Measurements from ENCODE around the gene FBH1.
"Not testable (repeated sequence)": the region's sequence is repeated elsewhere in the genome, so short reads cannot be mapped to it uniquely, and the experiment has no call there.

FBH1 gene

DNA sequence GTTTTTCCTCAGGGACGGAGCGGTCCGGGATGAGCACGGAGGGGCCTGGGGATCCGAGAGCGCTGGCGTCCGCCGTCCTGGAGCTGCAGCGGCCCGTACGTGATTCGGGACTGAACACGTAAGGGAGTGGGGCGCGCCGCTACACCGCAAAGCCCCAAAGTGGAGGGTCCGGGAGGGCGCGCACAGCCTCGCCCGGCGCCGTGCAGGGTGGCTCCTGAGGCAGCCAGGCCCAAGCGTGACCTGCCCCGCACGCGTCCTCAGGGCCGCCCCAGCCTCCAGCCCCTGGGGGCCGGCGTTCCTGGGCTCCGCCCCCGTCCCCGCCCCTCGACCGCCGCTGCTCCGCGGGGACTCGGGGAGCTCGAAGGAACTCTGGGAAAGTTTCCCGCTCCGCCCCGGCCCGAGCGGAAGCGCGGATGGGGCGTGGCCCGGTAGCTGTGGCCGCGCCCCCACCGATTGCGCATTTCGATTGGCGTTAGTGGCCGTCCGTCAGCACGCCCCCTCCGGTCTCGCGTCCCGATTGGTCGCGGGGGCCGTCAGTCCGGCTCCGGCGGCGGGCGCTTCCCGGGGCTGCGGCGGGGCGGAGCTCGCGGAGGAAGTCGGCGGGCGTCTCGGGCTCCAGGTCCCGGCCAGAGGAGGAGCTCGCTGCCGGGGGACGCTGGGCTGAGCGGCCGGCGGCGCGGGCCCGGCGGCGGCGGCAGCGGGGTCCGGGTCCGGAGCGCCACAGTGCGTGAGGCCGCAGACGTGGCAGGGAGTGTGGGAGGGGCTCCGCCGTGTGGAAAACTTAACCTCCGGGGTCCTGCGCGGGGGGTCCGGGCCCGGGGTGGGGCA is at the start of gene FBH1, which contains the start of gene ANKRD16:
TSS of gene FBH1 (plus strand) at position 620 of the 828 bp plus-strand sequence. CDS start at position 723, 103 bp downstream.
TSS of gene ANKRD16 (minus strand) at position 270 of the 828 bp plus-strand sequence. CDS start 539 bp downstream, outside the sequence.
- peak; percentile 91 to 95 for DNase-seq (ENCODE audit: low read depth in 2 of 2, low spot score in 1 of 2)

DNA sequence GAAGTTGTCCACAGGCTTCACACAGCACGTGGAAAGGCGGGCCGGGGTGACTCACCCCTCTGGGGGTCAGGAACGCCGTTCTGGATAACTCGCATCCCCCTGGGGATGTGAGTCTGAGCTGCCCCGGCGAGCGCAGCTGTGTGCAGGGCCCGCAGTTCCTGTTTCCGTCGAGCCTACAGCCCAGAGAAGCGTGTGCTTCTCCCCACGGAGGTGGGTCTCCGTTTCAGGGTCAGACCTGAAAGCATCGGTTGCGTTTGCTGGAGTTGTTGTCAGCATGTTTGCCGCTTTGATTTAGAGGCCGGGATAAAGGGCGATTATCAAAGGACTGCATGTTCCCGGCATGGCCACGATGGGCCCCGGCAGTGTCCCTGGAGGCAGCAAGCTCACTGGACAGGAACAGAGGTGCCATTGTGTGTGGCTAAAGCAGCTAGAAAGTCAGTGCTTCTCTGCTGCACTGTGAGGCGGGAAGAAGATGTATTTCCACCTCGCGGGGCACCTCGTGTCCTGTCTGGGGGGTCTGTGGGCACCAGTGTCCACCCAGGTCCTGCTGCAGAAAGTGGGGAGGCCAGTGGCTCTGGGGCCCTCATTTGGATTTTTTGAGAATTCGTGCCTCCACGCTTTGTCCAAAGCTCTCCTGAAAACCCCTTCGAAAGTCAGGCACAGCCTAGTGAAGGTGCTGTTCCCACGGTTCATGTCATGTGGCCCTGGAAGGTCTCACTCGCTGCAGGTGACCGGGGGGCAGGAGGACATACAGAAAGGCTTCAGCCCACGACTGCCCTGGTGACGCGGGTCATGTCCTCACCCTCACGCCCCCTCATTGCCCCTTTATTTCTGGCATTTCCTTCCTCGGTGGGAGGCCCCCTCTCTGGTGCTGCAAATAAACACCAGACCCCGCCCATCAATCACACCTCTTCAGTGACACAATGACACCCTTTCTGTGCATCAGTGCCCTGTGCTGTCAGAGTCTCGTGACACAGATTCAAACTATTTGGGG is 49.4 kb upstream of the FBH1 start:
- no peak for DNase-seq (ENCODE audit: low read depth in 2 of 2, low spot score in 1 of 2)

GRCh38 chr10:5841965-5842364 is 48.1 kb upstream of the FBH1 start:
- no peak for DNase-seq (ENCODE audit: low read depth in 2 of 2, low spot score in 1 of 2)

DNA sequence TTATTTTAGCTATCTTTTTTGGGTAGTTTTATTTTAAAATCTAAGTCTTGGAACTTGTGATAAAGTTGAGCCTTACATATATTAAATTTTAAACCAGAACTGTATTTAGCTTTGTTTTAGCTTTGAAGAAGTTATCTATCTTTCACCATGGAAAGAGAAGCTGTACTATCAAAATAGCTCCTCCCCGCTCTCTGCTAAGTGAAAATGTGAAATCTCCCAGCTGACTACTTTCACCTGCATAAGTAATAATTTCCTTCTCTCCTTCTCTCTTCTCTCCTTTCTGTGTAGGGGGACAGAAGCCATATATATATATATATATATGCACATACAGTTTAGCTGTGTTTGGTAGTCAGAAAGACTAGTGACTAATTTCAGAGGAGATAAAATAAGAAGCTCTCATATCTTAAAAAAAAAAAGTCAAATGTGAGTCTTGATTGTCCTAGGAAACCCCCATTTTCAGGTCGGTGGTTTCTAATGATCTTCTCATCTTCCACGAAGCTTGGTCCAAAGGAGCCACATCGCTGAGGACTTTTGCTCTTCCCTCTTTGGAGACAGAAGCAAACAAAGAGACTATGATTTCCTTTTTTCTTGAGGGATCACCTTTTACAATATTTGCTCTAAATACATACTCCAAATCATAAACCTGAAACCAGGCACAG is 46.2 kb upstream of the FBH1 start:
- DNase-seq (ENCODE audit: low read depth in 2 of 2, low spot score in 1 of 2) = no peak

DNA sequence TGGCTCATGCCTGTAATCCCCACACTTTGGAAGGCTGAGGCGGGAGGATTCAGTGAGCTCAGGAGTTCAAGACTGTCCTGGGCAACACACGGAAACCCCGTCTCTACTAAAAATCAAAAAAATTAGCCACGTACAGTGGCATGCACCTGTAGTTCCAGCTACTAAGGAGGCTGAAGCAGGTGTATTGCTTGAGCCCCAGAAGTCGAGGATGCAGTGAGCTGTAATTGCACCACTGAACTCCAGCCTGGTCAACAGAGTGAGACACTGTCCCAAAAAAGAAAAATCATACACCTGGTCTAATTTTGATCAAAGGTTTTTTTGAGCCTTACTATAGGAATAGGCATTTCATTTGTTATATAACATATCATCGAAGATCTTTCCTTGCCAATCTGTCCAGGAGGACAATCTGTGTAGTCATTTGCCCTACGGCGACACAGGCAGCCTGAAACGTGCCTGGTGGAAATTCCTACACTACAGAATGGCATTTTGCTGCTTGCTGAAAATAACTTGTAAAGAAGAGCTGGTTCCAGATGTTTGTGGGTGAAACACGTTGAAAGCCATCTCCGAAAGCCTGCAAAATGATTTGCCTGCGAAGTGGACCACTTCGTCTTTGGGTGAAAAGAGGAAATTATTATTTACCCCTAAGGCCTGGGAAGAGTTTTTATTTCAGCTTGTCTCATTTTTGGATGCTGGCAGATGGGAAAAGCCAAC is 45.5 kb upstream of the FBH1 start:
- no peak for DNase-seq (ENCODE audit: low read depth in 2 of 2, low spot score in 1 of 2)

DNA sequence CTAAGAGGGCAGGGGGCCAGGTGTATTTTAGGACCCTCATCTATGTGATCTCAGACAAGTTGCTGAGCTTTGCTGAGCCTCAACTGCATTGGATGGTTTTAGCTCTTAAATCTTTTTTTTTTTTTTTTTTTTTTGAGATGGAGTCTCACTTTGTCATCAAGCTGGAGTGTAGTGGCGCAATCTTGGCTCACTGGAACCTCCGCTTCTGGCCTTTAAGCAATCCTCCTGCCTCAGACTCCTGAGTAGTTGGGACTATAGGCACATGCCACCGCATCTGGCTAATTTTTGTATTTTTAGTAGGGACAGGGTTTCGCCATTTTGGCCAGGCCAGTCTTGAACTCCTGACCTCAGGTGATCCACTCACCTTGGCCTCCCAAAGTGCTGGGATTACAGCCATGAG is 43.4 kb upstream of the FBH1 start:
- not testable (repeated sequence) for DNase-seq (ENCODE audit: low read depth in 2 of 2, low spot score in 1 of 2)

DNA sequence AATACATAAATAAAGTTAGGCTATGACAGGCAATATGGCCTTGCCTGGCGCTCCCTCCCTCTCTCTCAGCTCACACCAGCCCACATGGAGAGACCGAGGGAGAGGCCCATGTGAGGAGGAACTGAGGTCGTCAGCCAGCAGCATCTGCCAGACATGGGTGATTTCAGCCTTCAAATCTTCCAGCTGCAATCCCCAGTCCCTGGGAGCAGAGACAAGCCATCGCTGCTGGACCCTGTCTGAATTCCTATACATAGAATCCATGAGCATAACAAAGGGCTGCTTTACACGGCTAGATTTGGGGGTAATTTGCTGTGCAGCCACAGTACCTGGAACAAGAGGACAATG is 35.9 kb upstream of the FBH1 start:
- DNase-seq (ENCODE audit: low read depth in 2 of 2, low spot score in 1 of 2) = no peak

DNA sequence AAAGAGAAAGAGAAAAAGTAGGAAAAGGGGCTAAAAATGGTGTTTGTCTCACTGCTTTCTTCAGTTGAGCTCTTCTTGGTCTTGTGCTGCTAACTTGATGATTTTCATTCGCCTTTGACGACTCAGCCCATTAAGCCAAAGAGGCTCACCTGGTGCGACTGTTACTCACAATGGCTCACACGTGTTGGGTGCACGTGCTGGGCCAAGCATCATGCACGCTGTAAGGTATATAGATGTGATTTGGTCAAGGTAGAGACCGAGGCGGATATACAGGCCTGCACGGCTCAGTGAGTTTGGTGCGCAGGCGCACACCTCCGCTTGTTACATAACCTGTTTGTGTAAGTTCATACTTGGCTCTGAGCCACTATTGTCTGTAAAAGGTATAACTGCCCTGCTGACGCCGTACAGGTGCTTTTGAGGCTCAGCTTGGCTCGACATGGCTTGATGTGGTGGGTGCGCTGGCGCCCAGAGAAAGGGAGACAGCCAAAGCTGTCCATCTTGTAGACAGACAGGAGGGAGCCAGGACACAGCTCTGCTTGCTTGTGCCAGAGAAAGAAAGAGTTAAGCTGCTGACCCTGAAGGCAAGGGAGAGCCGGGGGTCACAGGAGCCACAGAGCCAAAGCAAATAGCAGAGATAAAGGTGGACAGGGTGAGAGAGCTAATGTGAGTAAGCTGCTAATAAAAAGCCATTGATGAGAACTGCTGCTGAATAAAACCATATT is 33.9 kb upstream of the FBH1 start:
- no peak for DNase-seq (ENCODE audit: low read depth in 2 of 2, low spot score in 1 of 2)

DNA sequence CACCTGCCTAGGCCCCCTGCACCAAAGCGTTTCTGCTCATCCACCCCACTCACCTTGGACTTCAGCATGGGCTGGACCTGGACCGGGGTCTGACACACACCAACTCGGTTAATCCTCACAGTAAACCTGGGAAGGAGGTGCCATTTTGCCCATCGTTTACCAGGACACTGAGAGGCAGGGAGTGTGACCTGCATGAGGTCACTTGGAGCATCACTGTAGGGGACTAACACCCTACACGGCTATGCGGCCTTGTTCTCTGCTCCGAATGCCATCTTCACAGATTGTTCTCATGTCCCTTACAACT is 33.4 kb upstream of the FBH1 start:
- DNase-seq (ENCODE audit: low read depth in 2 of 2, low spot score in 1 of 2) = no peak

DNA sequence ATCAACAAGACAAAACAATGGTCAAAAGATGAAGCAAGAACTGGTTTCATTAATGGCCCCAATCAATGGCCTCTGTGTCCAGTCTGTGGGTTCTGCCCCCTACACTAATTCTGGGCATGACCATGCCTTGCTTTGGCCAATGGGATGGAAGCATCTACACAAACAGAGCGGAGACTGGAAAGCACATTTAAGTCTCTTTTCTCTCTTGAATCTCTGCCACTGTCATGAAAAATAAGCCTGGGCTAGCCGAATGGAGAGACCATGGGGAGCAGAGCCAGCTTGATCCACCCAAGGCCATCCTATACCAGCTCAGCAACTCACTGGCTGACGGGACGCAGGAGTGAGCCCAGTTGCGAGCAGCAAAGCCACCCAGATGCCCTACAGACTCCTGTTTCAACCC is 31.2 kb upstream of the FBH1 start:
- DNase-seq (ENCODE audit: low read depth in 2 of 2, low spot score in 1 of 2) = no peak

- DNase-seq (ENCODE audit: low read depth in 2 of 2, low spot score in 1 of 2) = no peak
These were observed 30.0 kb upstream of the FBH1 start for GRCh38 chr10:5860066-5860465.

DNA sequence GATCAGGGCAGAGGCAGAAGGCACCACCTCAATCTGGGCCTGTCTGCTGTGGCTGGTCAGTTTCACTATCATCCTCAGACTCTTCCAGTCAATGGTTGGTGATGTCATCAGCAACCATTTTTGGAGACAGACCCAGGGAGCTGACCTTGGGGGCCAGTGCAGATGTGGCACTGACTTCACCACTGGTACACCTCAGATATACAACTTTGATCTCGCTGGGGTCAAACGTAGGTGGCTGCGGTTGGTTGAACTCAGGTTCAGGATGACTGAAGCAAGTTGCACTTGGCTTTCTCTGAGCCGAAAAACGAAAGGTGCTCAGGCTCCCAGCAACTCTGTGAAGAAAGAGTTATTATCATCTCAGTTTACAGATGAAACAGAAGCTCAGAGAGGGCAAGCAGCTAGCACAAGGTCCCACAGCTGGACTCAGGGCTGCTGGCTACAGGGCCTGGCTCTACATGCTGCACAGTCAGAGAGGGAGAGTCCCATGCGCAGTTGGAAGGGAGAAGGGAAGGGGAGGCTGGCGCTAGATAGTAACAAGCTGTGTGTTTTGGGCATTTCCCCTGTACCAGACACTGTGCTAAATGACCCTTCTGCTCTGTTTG is 27.6 kb upstream of the FBH1 start:
- no peak for DNase-seq (ENCODE audit: low read depth in 2 of 2, low spot score in 1 of 2)

DNA sequence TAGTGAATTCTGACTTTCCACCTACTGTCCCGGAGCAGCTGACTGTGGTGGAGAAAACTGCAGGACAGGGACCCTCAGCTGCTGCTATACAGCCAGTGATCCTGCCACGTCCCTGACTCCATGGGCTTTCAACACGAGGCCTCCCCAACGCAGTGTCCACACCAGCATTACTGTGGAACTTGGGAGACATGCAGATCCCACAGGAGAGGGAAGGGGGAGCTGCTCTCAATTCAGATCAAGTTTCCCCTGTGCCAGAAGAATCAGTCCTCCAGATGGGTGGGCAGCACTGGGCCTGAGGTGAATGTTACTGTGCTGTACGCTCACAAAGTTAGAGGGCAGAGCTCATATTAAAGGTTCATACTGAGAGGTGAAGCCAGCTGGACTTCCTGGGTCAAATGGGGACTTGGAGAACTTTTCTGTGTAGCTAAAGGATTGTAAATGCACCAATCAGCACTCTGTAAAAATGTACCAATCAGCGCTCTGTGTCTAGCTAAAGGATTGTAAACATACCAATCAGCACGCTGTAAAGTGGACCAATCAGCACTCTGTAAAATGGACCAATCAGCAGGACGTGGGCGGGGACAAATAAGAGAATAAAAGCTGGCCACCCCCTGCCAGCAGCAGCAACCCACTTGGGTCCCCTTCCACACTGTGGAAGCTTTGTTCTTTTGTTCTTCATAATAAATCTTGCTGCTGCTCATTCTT is 26.9 kb upstream of the FBH1 start:
- not testable (repeated sequence) for DNase-seq (ENCODE audit: low read depth in 2 of 2, low spot score in 1 of 2)

DNA sequence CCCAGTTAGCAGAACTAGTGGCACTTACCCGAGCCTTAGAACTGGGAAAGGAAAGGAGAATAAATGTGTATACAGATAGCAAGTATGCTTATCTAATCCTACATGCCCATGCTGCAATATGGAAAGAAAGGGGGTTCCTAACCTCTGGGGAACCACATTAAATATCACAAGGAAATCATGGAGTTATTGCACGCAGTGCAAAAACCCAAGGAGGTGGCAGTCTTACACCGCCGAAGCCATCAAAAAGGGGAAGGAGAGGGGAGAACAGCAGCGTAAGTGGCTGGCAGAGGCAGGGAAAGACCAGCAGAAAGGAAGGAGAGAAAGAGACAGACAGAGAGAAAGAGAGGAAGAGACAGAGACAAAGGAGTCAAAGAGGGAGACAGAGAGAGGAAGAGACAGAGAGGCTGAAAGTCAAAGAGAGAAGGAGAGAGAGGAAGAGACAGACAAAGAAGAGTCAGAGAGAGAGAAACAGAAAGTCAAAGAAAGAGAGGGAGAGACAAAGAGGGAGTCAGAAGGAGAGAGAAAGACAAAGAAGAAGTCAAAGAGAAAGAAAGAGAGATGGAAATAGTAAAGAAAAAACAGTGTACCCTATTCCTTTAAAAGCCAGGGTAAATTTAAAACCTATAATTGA is 23.5 kb upstream of the FBH1 start:
- not testable (repeated sequence) for DNase-seq (ENCODE audit: low read depth in 2 of 2, low spot score in 1 of 2)

- DNase-seq (ENCODE audit: low read depth in 2 of 2, low spot score in 1 of 2) = not testable (repeated sequence)
These were observed 22.9 kb upstream of the FBH1 start for GRCh38 chr10:5867091-5867615.

GRCh38 chr10:5868383-5868782 is 21.7 kb upstream of the FBH1 start:
- not testable (repeated sequence) for DNase-seq (ENCODE audit: low read depth in 2 of 2, low spot score in 1 of 2)

DNA sequence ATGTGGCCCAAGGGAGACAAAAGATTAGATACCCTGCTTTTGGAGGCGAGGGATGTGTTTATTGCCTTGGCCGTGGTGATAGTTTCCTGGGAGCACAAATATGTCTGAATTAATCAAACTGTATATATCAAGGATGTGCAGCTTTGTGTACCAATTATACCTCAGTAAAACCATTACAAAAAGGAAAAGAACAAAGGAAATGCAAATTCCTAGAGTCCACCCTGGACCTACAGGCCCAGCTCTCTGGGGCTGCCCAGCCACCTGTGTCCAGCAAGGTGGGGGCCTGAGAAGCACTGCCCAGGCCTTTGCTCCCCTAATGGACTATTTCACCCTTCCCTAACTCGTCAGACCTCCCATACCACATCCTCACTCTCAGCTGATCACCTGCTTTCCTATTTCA is 20.9 kb upstream of the FBH1 start:
- DNase-seq (ENCODE audit: low read depth in 2 of 2, low spot score in 1 of 2) = no peak

- DNase-seq (ENCODE audit: low read depth in 2 of 2, low spot score in 1 of 2) = no peak
These were observed 18.4 kb upstream of the FBH1 start for GRCh38 chr10:5871596-5871995.

Data from stimulated activated CD8-positive, alpha-beta memory T cell treated with anti-CD3 and anti-CD28 coated beads, Interleukin-4, amount 100 ng/mL, for 1 hour (primary cell).